SW480 (cell line): ENCODE data around the gene KCNJ4.
"Not testable (repeated sequence)": the region's sequence is repeated elsewhere in the genome, so short reads cannot be mapped to it uniquely, and the experiment has no call there.

Experiments used
- DNase-seq: peaks from one replicate; pipeline ENCODE4 v3.0.0-alpha.2; 2016; ENCODE audit warnings: low spot score

The KCNJ4 gene

DNA sequence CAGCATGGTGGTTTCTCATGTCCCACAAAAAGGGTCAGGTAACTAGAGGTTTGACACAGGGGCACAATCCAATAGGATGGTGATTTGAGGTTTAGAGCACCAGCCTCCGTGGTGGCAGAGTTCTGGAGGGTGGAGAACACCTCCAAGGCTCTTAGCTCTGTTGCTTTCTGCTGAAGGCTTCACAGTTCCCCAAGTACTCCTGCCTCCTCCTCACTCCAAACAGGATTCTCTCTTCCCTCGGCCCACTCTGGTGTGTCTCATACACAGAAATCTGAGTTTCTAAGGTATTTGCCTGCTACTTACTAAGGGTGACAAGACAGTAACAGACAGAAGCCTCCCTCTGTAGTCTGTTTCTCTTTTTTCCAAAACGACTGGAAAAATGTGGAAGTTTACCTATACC is 73.6 kb downstream of the KCNJ4 start:
- not testable (repeated sequence) for DNase-seq
